GM10248 (cell line): ENCODE results near the gene PLD6.

Experiments used
- CTCF ChIA-PET: fragments of 300-600 bp; sonication (Branson Sonifier 250); formaldehyde crosslinking; extraction: SDS; loops from one replicate; lab custom pipeline; 2021; ENCODE audit warnings: antibody characterized with exemption; lab: Yijun Ruan, JAX
- POLR2A ChIA-PET: fragments of 350-650 bp; sonication (Branson Sonifier 250); formaldehyde crosslinking; extraction: SDS; loops from one replicate; lab custom pipeline; 2020; ENCODE audit warnings: antibody characterized with exemption; lab: Yijun Ruan, JAX
- DNase-seq: peaks from one replicate; pipeline ENCODE4 v3.0.0; 2012; ENCODE audit errors: extremely low spot score
- TF ChIP-seq, protein P1 (sequence below): IDR thresholded peaks from 2 replicates; pipeline ENCODE4 v1.5.1; 2012; ENCODE audit warnings: mild to moderate bottlenecking, low read depth; ENCODE audit errors: extremely low read depth, missing control alignments, control extremely low read depth

Gene PLD6

GRCh38 chr17:17175340-17175739 is 30.8 kb downstream of the PLD6 start:
- CTCF ChIA-PET: interaction anchor here (1.4 kb wide), 1 partner anchor 26 kb away, joined by 3 read pairs; no protein-coding TSS in a partner anchor
- no peak for DNase-seq
- TF ChIP-seq, protein P1, sequence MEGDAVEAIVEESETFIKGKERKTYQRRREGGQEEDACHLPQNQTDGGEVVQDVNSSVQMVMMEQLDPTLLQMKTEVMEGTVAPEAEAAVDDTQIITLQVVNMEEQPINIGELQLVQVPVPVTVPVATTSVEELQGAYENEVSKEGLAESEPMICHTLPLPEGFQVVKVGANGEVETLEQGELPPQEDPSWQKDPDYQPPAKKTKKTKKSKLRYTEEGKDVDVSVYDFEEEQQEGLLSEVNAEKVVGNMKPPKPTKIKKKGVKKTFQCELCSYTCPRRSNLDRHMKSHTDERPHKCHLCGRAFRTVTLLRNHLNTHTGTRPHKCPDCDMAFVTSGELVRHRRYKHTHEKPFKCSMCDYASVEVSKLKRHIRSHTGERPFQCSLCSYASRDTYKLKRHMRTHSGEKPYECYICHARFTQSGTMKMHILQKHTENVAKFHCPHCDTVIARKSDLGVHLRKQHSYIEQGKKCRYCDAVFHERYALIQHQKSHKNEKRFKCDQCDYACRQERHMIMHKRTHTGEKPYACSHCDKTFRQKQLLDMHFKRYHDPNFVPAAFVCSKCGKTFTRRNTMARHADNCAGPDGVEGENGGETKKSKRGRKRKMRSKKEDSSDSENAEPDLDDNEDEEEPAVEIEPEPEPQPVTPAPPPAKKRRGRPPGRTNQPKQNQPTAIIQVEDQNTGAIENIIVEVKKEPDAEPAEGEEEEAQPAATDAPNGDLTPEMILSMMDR: no peak
- POLR2A ChIA-PET: no interaction called here

DNA sequence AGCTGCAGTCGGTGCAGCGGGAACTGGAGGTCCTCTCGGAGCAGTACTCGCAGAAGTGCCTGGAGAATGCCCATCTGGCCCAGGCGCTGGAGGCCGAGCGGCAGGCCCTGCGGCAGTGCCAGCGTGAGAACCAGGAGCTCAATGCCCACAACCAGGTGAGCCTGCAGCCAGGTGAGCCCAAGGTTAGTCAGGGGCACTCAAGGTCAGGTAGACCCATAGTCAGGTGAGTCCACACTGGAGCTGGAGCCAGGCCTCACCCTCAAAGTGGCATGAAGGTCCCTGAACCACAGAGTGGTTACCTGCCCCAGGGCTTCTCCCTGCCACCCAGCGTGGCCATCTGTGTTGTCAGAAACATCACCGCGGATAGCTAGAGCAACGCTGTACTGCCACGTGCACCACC is 32.2 kb downstream of the PLD6 start:
- CTCF ChIA-PET: no interaction called here
- DNase-seq: no peak
- TF ChIP-seq, protein P1: no peak
- POLR2A ChIA-PET: no interaction called here

GRCh38 chr17:17172990-17173389 is 33.1 kb downstream of the PLD6 start:
- ChIA-PET POLR2A (no interaction called here), CTCF (interaction anchor here (1.0 to 1.2 kb wide), 2 partner anchors 9 to 11 kb away, joined by 3 read pairs; no protein-coding TSS in a partner anchor)
- TF ChIP-seq, protein P1: no peak
- no peak for DNase-seq

DNA sequence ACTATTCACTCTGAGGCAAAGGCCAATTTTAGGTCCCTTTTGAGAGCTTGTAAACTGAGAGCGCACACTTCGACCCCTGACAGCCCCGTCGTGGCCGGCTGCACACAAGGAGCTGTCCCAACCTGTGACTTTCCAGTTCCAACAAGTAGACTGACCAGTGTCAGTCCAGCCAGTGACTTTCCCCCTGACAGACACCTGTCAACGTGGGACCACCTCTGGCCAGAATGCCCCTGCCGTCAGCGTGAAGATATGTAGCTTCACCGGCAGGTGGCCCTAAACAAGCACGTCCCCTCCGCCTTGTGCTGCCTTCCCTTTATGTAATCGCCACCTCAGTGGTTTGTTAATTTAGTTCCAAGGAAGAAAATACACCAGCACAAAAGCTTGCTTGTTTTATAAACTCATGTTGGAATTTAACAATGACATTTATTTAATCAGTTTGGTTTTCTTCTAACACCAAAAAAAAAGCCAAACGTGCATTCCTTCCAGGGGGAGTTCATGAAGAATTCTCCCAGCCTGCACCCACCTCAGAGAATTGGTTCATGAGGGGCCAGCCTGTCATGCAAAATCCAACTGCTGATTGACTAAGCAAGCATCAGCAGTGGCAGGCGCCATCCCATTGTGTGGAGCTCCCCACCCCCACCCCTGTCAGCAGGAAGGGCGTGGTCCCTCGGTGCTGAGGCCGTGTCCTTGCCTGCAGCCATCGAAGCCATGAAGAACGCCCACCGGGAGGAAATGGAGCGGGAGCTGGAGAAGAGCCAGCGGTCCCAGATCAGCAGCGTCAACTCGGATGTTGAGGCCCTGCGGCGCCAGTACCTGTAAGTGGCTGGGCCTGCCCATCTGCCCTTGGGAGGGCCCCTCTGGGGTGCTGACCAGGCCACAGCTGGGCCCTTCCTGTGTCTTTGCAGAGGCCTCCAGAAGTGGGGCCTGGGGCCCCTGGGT is 33.9 kb downstream of the PLD6 start:
- CTCF ChIA-PET: interaction anchor here (1.0 to 1.2 kb wide), 2 partner anchors 9 to 12 kb away, joined by 3 read pairs; no protein-coding TSS in a partner anchor
- DNase-seq: no peak
- POLR2A ChIA-PET: interaction anchor here (0.6 kb wide), 1 partner anchor 9 kb away, joined by 4 read pairs; no protein-coding TSS in a partner anchor
- TF ChIP-seq, protein P1: no peak

DNA sequence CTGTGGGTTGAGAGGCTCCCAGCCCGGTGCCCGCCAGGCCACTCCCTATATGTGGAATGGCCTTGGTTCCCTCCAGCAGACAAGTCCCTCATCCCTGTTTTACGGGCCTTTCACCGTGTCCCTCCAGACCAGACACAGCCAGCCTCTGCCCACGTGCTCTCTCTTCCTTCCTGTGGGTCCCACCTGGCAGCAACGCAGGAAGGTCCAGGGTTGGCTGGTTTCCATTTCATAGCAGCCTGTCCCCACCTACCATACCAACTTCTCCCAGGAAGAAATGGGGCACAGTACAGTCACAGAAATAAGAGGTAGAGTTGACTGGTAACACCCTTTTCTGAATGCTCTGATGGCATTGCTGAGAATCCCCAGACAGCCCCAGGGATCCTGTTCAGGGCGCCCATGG is 34.9 kb downstream of the PLD6 start:
- ChIA-PET CTCF (interaction anchor here (1.1 kb wide), 1 partner anchor 137 kb away, joined by 3 read pairs; no protein-coding TSS in a partner anchor), POLR2A (no interaction called here)
- TF ChIP-seq, protein P1: no peak
- no peak for DNase-seq

DNA sequence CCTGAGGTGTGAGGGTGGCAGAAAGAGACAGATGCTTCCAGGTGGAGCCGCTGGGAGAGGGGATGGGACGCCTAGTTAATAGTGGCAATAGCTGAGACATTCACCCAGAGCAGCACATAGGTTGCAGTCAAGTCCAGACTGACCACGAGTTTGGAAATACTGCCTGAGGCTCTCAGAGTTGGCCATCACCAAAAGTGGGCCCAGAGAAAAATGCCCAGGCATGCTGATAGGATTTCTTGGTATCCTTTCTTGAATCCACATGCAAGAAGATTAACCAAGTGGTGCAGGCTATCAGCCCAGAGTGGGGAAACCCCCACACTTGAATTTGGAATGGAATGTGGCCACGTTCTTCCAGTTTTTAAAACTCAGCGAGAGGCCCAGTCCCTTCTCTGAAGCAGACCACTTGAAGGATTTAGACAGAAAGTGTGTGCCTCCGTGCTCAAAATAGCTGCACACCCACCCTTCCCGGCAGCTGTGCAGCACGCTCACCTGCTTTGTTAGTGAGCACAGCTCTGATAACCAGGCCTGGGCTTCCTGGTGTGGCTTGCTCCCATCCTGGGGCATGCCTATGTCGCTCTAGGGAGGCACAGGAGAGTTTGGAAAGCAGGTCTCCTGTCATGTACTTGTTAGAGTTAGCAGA is 35.7 kb downstream of the PLD6 start:
- CTCF ChIA-PET: interaction anchor here (1.1 kb wide), 1 partner anchor 137 kb away, joined by 3 read pairs; no protein-coding TSS in a partner anchor
- POLR2A ChIA-PET: no interaction called here
- DNase-seq: no peak
- TF ChIP-seq, protein P1: no peak
